WTC11 (cell line): ENCODE results near the gene RTN4. TPM values are rescaled to one million over a fixed set of nuclear protein-coding genes. Genes with fewer than 3 reads are reported as not detected.
A peak's percentile ranks its signal among the peaks of the same experiment; 100 is the strongest.

Experiments
- ATAC-seq: fragments of 200-7000 bp; cut with Tn5 transposase; 2 replicates; pipeline ENCODE4 v1.10.0; 2021; ENCODE audit warnings: mild to moderate bottlenecking, moderate library complexity
- CTCF ChIA-PET: fragments of 300-600 bp; sonication (Branson Sonifier 250); formaldehyde crosslinking; loops from one replicate; lab custom pipeline; 2021; ENCODE audit warnings: antibody characterized with exemption; lab: Charles Lee
- POLR2A ChIA-PET: fragments of 350-600 bp; sonication (Branson Sonifier 250); formaldehyde crosslinking; loops from one replicate; lab custom pipeline; 2021; ENCODE audit warnings: antibody characterized with exemption; lab: Charles Lee
- DNase-seq: peaks from one replicate; pipeline ENCODE4 v3.0.0; 2021; ENCODE audit warnings: low spot score
- H3K27ac Mint-ChIP-seq: 2 replicates; pipeline ENCODE4 v1.8.0; 2021; ENCODE audit warnings: mixed read lengths
- H3K27me3 Mint-ChIP-seq: 2 replicates; pipeline ENCODE4 v1.8.0; 2021; ENCODE audit warnings: low read depth, mild to moderate bottlenecking, moderate library complexity, mixed read lengths
- H3K36me3 Mint-ChIP-seq: 2 replicates; pipeline ENCODE4 v1.8.0; 2021; ENCODE audit warnings: mixed read lengths
- H3K4me1 Mint-ChIP-seq: 2 replicates; pipeline ENCODE4 v1.8.0; 2022; ENCODE audit warnings: mixed read lengths
- H3K4me3 Mint-ChIP-seq: 2 replicates; pipeline ENCODE4 v1.8.0; 2021; ENCODE audit warnings: mild to moderate bottlenecking, moderate library complexity, mixed read lengths
- H3K9me3 Mint-ChIP-seq: 2 replicates; pipeline ENCODE4 v1.8.0; 2021; ENCODE audit warnings: mixed read lengths
- ELF4 ChIP-seq: sonication (generic); formaldehyde crosslinking; IDR thresholded peaks from 2 replicates; pipeline ENCODE4 v1.8.1; 2022; ENCODE audit warnings: low read depth, mild to moderate bottlenecking, moderate library complexity, missing genetic modification reagents
- EMX1 ChIP-seq: fragments of 250-450 bp; sonication (Bioruptor Pico); IDR thresholded peaks from 2 replicates; pipeline ENCODE4 v1.8.0; 2021; ENCODE audit warnings: mild to moderate bottlenecking
- ESRRA ChIP-seq: sonication (generic); formaldehyde crosslinking; IDR thresholded peaks from 2 replicates; pipeline ENCODE4 v1.8.1; 2022; ENCODE audit warnings: mild to moderate bottlenecking, missing genetic modification reagents, borderline replicate concordance
- ETV6 ChIP-seq: sonication (generic); formaldehyde crosslinking; IDR thresholded peaks from 2 replicates; pipeline ENCODE4 v1.8.1; 2022; ENCODE audit warnings: mild to moderate bottlenecking, missing genetic modification reagents
- GRHL2 ChIP-seq: fragments of 250-450 bp; sonication (Bioruptor Pico); IDR thresholded peaks from 2 replicates; pipeline ENCODE4 v1.8.0; 2022; ENCODE audit warnings: mild to moderate bottlenecking, moderate library complexity; ENCODE audit not compliant: insufficient replicate concordance, severe bottlenecking
- NFE2L1 ChIP-seq: sonication (generic); formaldehyde crosslinking; IDR thresholded peaks from 2 replicates; pipeline ENCODE4 v1.8.1; 2023; ENCODE audit warnings: missing genetic modification reagents
- NFYB ChIP-seq: sonication (generic); formaldehyde crosslinking; conservative IDR thresholded peaks from 2 replicates; pipeline ENCODE4 v1.8.0; 2022; ENCODE audit warnings: low read depth, missing genetic modification reagents
- NR2C2 ChIP-seq: sonication (generic); formaldehyde crosslinking; IDR thresholded peaks from 2 replicates; pipeline ENCODE4 v1.8.0; 2022; ENCODE audit warnings: mild to moderate bottlenecking, missing genetic modification reagents
- OVOL2 ChIP-seq: fragments of 250-450 bp; sonication (Bioruptor Pico); IDR thresholded peaks from 2 replicates; pipeline ENCODE4 v1.9.0; 2021; ENCODE audit warnings: mild to moderate bottlenecking, borderline replicate concordance
- RORB ChIP-seq: fragments of 250-450 bp; sonication (Bioruptor Pico); IDR thresholded peaks from 2 replicates; pipeline ENCODE4 v1.9.0; 2021; ENCODE audit warnings: mild to moderate bottlenecking
- SMAD3 ChIP-seq: sonication (generic); formaldehyde crosslinking; IDR thresholded peaks from 2 replicates; pipeline ENCODE4 v1.8.0; 2022; ENCODE audit warnings: missing genetic modification reagents, mild to moderate bottlenecking, borderline replicate concordance
- SMAD4 ChIP-seq: sonication (generic); formaldehyde crosslinking; IDR thresholded peaks from 2 replicates; pipeline ENCODE4 v1.8.0; 2022; ENCODE audit warnings: mild to moderate bottlenecking, missing genetic modification reagents
- ZNF138 ChIP-seq: sonication (generic); formaldehyde crosslinking; conservative IDR thresholded peaks from 2 replicates; pipeline ENCODE4 v1.8.1; 2022; ENCODE audit warnings: mild to moderate bottlenecking, moderate library complexity, missing genetic modification reagents
- ZNF317 ChIP-seq: sonication (generic); formaldehyde crosslinking; IDR thresholded peaks from 2 replicates; pipeline ENCODE4 v1.8.1; 2023; ENCODE audit warnings: low read depth, mild to moderate bottlenecking, moderate library complexity, missing genetic modification reagents, borderline replicate concordance
- ZSCAN18 ChIP-seq: fragments of 250-450 bp; sonication (Bioruptor Pico); IDR thresholded peaks from 2 replicates; pipeline ENCODE4 v2.1.2; 2022; ENCODE audit warnings: mild to moderate bottlenecking, moderate library complexity
- total RNA-seq: library from RNA; stranded (reverse); gene quantifications from 3 replicates; pipeline ENCODE4 v1.2.3, GENCODE V29; 2021
- TF ChIP-seq, protein P1 (sequence below): fragments of 250-450 bp; sonication (Bioruptor Pico); IDR thresholded peaks from 2 replicates; pipeline ENCODE4 v1.8.0; 2021; ENCODE audit warnings: mild to moderate bottlenecking
- TF ChIP-seq, protein P2 (sequence below): sonication (generic); formaldehyde crosslinking; IDR thresholded peaks from 2 replicates; pipeline ENCODE4 v1.8.0; 2022; ENCODE audit warnings: missing genetic modification reagents
- TF ChIP-seq, protein P3 (sequence below): fragments of 250-450 bp; sonication (Bioruptor Pico); IDR thresholded peaks from 2 replicates; pipeline ENCODE4 v1.9.0; 2021; ENCODE audit warnings: mild to moderate bottlenecking
- TF ChIP-seq, protein P4 (sequence below): sonication (generic); formaldehyde crosslinking; IDR thresholded peaks from 2 replicates; pipeline ENCODE4 v1.8.0; 2022; ENCODE audit warnings: mild to moderate bottlenecking, missing genetic modification reagents

The RTN4 gene
- total RNA-seq, 1 experiment from 2014 or later = 202 TPM

DNA sequence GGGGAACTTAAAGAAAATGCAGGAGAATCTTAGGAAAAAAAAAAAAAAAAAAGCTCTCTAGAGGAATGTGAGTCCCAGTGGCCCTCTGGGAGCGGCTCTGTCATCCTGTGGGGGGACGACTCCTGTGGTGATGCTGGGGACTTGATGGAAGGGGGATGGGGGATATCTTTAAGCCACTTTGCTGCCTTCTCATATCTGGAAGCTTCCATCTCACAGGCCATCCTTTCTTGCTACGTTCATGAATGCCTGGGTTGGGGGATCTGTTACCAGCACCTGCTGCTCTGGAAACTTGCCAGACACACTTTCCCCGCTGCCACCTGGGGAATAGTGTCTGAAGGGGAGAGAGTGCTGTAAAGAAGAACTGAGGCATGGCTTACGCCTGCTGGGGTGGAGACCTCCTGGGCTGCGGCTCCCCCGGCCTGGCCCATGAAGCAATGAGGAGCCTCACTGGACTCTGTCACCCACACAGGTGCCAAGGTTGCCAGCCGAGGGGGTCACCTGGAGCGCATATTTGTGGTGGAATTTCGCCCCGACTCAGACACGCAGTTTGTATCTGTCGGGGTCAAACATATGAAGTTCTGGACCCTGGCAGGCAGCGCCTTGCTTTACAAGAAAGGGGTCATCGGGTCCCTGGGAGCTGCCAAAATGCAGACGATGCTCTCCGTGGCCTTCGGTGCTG lies 92.8 kb downstream of the RTN4 start:
- Mint-ChIP-seq H3K27ac (no peak overlapping the region), H3K9me3 (no peaks in the 10 kb centered on the region), H3K36me3 (peaks cover 2% of the 10 kb centered on the region; the same call in 1 of the 2 replicates), H3K27me3 (no peaks in the 10 kb centered on the region), H3K4me3 (no peak overlapping the region)
- peak; percentile 72 for ATAC-seq
- ChIA-PET POLR2A (interaction anchor here (1.0 kb wide), 1 partner anchor 17 kb away, joined by 3 read pairs; no protein-coding TSS in a partner anchor), CTCF (interaction anchor here (0.6 to 1.5 kb wide), 2 partner anchors 58 to 113 kb away, joined by 3 to 5 read pairs; no protein-coding TSS in a partner anchor)
- DNase-seq = peak; percentile 40
- TF ChIP-seq, protein P1, sequence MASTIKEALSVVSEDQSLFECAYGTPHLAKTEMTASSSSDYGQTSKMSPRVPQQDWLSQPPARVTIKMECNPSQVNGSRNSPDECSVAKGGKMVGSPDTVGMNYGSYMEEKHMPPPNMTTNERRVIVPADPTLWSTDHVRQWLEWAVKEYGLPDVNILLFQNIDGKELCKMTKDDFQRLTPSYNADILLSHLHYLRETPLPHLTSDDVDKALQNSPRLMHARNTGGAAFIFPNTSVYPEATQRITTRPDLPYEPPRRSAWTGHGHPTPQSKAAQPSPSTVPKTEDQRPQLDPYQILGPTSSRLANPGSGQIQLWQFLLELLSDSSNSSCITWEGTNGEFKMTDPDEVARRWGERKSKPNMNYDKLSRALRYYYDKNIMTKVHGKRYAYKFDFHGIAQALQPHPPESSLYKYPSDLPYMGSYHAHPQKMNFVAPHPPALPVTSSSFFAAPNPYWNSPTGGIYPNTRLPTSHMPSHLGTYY (CRISPR knock-in tag) = no peak
- TF ChIP-seq ETV6 (CRISPR knock-in tag) = no peak
- TF ChIP-seq, protein P2, sequence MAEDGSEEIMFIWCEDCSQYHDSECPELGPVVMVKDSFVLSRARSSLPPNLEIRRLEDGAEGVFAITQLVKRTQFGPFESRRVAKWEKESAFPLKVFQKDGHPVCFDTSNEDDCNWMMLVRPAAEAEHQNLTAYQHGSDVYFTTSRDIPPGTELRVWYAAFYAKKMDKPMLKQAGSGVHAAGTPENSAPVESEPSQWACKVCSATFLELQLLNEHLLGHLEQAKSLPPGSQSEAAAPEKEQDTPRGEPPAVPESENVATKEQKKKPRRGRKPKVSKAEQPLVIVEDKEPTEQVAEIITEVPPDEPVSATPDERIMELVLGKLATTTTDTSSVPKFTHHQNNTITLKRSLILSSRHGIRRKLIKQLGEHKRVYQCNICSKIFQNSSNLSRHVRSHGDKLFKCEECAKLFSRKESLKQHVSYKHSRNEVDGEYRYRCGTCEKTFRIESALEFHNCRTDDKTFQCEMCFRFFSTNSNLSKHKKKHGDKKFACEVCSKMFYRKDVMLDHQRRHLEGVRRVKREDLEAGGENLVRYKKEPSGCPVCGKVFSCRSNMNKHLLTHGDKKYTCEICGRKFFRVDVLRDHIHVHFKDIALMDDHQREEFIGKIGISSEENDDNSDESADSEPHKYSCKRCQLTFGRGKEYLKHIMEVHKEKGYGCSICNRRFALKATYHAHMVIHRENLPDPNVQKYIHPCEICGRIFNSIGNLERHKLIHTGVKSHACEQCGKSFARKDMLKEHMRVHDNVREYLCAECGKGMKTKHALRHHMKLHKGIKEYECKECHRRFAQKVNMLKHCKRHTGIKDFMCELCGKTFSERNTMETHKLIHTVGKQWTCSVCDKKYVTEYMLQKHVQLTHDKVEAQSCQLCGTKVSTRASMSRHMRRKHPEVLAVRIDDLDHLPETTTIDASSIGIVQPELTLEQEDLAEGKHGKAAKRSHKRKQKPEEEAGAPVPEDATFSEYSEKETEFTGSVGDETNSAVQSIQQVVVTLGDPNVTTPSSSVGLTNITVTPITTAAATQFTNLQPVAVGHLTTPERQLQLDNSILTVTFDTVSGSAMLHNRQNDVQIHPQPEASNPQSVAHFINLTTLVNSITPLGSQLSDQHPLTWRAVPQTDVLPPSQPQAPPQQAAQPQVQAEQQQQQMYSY (CRISPR knock-in tag) = no peak
- no peak for TF ChIP-seq RORB (CRISPR knock-in tag)
- TF ChIP-seq, protein P3, sequence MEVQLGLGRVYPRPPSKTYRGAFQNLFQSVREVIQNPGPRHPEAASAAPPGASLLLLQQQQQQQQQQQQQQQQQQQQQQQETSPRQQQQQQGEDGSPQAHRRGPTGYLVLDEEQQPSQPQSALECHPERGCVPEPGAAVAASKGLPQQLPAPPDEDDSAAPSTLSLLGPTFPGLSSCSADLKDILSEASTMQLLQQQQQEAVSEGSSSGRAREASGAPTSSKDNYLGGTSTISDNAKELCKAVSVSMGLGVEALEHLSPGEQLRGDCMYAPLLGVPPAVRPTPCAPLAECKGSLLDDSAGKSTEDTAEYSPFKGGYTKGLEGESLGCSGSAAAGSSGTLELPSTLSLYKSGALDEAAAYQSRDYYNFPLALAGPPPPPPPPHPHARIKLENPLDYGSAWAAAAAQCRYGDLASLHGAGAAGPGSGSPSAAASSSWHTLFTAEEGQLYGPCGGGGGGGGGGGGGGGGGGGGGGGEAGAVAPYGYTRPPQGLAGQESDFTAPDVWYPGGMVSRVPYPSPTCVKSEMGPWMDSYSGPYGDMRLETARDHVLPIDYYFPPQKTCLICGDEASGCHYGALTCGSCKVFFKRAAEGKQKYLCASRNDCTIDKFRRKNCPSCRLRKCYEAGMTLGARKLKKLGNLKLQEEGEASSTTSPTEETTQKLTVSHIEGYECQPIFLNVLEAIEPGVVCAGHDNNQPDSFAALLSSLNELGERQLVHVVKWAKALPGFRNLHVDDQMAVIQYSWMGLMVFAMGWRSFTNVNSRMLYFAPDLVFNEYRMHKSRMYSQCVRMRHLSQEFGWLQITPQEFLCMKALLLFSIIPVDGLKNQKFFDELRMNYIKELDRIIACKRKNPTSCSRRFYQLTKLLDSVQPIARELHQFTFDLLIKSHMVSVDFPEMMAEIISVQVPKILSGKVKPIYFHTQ = no peak
- TF ChIP-seq ELF4 (CRISPR knock-in tag) = no peak
- TF ChIP-seq, protein P4, sequence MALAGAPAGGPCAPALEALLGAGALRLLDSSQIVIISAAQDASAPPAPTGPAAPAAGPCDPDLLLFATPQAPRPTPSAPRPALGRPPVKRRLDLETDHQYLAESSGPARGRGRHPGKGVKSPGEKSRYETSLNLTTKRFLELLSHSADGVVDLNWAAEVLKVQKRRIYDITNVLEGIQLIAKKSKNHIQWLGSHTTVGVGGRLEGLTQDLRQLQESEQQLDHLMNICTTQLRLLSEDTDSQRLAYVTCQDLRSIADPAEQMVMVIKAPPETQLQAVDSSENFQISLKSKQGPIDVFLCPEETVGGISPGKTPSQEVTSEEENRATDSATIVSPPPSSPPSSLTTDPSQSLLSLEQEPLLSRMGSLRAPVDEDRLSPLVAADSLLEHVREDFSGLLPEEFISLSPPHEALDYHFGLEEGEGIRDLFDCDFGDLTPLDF (CRISPR knock-in tag) = no peak
- TF ChIP-seq GRHL2 = no peak
- TF ChIP-seq ZSCAN18 (CRISPR knock-in tag) = no peak
- no peak for TF ChIP-seq SMAD3 (CRISPR knock-in tag)
- no peak for TF ChIP-seq NFE2L1 (CRISPR knock-in tag)
- TF ChIP-seq NFYB (CRISPR knock-in tag) = no peak
- no peak for TF ChIP-seq OVOL2 (CRISPR knock-in tag)
- no peak for TF ChIP-seq NR2C2 (CRISPR knock-in tag)
- TF ChIP-seq EMX1 (CRISPR knock-in tag) = no peak
- no peak for TF ChIP-seq ZNF317 (CRISPR knock-in tag)
- no peak for TF ChIP-seq ESRRA
- TF ChIP-seq ZNF138 (CRISPR knock-in tag) = no peak
- TF ChIP-seq SMAD4 (CRISPR knock-in tag) = no peak
- TF ChIP-seq, all 79 proteins: peak for 0
- H3K4me1 Mint-ChIP-seq = peaks cover 18% of the 10 kb centered on the region
